Gastrocnemius medialis (tissue), 4 donors: ENCODE data around the gene EXD3.

Source experiments
- CTCF ChIP-seq, 5 experiments: fragments of 450-650 bp in 3 of 5; fragments of 200-600 bp in 2 of 5; sonication (generic) in 2 of 5; IDR thresholded peaks in 4 of 5; conservative IDR thresholded peaks in 1 of 5; 1 replicate in 4 of 5; 2 replicates in 1 of 5; pipeline ENCODE4 v1.5.1; 2016 to 2019; ENCODE audit warnings: antibody characterized with exemption in 5 of 5, mild to moderate bottlenecking in 3 of 5, moderate library complexity in 3 of 5
- POLR2A ChIP-seq, 2 donors: fragments of 450-650 bp; IDR thresholded peaks; one replicate each; pipeline ENCODE4 v1.6.1; 2017; ENCODE audit warnings: antibody characterized with exemption in 2 of 2, mild to moderate bottlenecking in 2 of 2, moderate library complexity in 2 of 2

GRCh38 chr9:137341227-137341626 lies 81.7 kb downstream of the EXD3 start:
- no peak for TF ChIP-seq CTCF (IDR thresholded peaks at IDR 0.05 in 4 of 5, conservative IDR thresholded peaks at IDR 0.05 in 1 of 5)
- no peak for TF ChIP-seq POLR2A (IDR thresholded peaks at IDR 0.05)
